Measurements from ENCODE around the gene MYO1G.

MYO1G gene

DNA sequence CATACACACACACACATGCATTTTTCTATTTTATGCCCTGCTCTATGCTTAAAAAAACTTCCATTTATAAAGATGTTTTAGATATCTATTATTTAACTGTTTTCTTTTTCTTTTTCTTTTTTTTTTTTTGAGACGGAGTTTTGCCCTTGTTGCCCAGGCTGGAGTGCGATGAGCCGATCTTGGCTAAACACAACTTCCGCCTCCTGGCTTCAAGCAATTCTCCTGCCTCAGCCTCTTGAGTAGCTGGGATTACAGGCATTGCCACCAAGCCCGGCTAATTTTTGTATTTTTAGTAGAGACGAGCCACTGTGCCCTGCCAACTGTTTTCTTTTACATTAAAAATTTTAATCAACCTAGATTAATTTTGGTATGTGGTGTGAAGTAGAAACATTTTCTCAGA, 47.9 kb downstream of the MYO1G start:
- DNase-seq: no peak

DNA sequence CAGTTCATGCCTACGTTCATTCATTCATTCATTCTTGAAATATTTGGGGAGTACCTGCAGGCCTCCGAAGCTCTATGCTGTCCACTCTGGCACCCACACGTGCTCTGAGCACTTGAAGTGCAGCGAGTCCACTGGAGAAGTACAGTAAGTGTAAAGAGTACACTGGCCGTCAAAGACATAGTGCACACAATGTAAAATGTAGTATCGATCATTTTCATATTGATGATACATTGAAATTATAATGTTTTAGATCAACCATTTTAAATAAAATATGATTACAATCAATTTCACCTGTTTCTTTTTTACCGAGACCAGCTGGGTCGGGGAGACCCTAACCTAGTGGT, 56.5 kb downstream of the MYO1G start:
- DNase-seq: no peak

DNA sequence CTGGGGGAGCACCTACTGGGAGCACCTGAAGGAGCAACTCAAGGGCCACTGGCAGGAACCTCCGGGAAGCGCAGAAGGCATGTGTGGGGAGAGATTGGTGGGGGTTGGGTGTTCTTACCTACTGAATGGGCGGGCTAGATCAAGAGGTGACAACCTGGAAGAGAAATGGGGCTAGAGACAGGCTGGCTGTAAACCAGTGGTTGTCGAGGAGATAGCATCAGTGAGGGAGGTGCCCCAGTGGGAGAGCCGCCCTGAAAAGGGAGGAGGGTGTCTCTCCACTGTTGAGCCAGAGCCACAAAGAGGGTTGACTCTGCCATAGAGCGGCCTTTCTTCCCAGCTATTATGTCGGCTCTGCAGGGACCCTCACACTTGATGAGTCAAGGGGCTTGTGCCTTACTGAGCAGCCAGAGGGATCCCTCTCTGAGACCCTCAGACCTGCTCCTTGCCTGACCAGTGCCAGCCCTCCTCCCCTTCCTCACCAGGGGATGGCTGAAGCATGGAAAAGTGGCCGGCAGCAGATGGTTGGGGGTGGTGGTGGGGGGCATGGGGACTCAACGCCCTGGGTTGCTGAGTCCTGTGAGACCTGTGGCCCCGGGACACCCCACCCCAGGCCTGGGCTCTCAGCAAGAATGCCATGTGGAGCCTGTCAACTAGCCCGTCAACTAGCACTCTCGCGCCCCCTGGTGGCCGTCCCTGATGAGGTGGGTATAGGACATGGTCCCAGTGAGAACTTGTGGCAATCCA, 57.0 kb downstream of the MYO1G start:
- peak; percentile 86 for DNase-seq

DNA sequence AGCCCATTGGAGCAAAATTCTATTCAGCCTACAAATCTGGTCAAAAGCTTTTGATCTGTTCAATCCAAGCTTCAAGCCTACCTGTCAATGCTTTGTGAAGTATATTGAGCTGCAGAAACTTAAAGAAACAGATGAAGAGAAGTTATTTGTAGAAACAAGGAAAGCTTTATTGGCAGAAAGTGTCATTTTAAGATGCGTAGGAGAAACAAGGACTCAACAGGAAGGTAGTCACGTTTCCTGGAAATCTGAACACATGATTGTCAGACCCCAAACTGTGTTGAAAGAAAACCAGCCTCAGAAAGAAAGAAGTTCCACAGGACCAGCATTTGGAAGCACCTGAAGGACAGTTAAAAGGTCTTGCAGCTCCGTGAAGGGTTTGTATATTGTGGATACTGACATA, 58.7 kb downstream of the MYO1G start:
- no peak for DNase-seq

DNA sequence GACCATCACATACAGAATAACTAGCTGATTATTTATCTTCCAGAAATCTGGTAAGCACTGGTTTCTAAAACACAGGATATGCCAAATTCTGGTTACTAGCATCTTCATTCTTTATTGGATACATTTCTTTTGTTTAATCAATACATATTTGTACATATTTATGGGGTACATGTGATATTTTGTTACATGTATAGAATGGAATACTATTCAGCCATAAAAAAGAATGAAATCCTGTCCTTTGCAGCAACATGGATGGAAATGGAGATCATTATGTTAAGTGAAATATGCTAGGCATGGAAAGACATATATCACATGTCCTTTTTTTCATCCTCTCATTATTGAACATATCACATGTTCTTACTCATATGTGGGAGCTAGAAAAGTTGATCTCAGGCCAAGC, 60.8 kb downstream of the MYO1G start:
- no peak for DNase-seq

DNA sequence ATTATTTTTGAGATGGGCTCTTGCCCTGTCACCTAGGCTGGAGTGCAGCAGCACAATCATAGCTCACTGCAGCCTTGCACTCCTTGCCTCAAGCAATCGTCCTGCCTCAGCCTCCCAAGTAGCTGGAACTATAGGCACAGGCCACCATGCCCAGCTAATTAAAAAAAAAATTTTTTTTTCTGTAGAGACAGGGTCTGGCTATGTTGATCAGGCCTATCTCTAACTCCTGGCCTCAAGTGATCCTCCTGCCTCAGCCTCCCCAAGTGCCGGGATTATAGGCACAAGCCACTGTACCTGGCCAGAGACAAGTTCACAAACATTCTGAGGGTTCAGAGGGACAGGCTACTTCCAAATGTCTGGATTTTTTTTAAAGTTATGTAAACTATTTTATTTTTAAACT, 61.4 kb downstream of the MYO1G start:
- no peak for DNase-seq

DNA sequence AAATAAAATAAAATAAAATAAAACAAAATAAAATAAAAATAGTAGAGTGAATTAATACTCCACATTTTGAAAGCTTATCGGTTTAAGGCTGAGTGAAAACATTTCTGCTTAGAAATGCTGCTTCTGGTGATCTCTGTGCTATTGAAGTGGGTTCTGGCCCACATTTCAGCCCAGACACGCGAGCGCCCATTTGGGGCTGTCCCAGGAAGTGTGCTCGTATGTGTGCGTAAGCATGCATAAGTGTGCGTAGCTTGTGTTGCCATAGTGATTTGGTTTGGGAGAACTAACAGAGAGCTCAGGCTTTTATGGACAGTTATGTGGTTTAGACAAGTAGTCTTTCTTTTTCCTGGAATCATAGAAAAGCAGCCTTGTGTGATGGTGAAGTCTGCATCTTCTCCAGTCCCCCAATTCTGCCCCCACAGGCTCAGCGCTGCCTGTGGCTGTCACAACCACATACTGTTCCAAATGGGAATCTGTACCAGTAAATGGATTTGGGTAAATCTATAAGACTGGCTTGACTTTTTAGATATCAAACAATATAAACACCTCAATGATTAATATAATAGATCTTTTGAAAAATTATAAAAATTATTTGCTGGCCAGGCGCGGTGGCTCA, 63.7 kb downstream of the MYO1G start:
- peak; percentile 84 for DNase-seq

DNA sequence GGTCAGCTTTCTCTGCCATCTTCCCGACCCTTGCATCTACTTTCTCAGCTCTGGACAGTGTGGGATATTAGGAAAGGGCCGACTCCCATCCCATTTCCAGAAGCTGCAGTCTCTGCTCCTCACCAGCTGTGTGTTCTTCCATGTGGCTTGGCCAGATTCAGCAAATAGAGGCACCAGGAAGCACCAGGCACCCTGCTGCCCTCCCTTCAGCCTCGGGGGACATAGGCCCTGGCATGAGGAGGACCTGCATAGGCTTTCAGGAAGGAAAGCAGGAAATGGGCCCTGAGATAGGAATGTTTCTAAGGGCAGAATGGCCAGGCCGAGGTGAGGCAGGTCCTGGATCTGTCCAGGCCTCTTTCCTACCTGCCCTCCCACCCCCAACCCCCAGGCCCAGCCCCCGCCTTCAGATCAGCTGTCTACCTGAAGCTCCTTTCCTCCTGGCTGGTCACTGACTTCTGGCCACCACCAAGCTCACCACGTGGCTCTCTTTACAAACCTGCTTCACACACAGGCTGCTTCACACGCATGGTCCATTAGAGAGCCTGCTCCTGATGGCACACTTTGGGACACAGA, 66.0 kb downstream of the MYO1G start:
- DNase-seq: no peak
